Smooth muscle cell (in vitro differentiated cells): ENCODE results near the gene CPXM1. TPM values are rescaled to one million over a fixed set of nuclear protein-coding genes. Genes with fewer than 3 reads are reported as not detected.

ENCODE experiments used
- DNase-seq: peaks from one replicate; lab custom pipeline; 2025; ENCODE audit not compliant: unreplicated experiment; lab: John Stamatoyannopoulos, UW
- H2AFZ ChIP-seq: fragments of 200-600 bp; sonication (generic); 2 replicates; pipeline ENCODE4 v1.6.0; 2016; ENCODE audit warnings: antibody characterized with exemption, low read depth, mild to moderate bottlenecking
- H3F3A ChIP-seq: fragments of 200-600 bp; sonication (generic); 2 replicates; pipeline ENCODE4 v1.6.0; 2017; ENCODE audit warnings: antibody characterized with exemption, low read depth
- H3K27ac ChIP-seq: fragments of 200-600 bp; sonication (generic); 2 replicates; pipeline ENCODE4 v1.5.1; 2016; ENCODE audit warnings: low read depth, mild to moderate bottlenecking
- H3K27me3 ChIP-seq: fragments of 200-600 bp; sonication (generic); 2 replicates; pipeline ENCODE4 v1.6.1; 2016; ENCODE audit warnings: low read depth, mild to moderate bottlenecking
- H3K36me3 ChIP-seq: fragments of 200-600 bp; sonication (generic); 2 replicates; pipeline ENCODE4 v1.5.1; 2016; ENCODE audit warnings: low read depth
- H3K4me1 ChIP-seq: fragments of 200-600 bp; sonication (generic); 2 replicates; pipeline ENCODE4 v1.5.1; 2016; ENCODE audit warnings: low read depth
- H3K4me2 ChIP-seq: fragments of 200-600 bp; sonication (generic); 2 replicates; pipeline ENCODE4 v1.6.0; 2016; ENCODE audit warnings: mild to moderate bottlenecking
- H3K4me3 ChIP-seq: fragments of 200-600 bp; sonication (generic); 2 replicates; pipeline ENCODE4 v1.5.1; 2016; ENCODE audit warnings: mild to moderate bottlenecking
- H3K79me2 ChIP-seq: fragments of 200-600 bp; sonication (generic); 2 replicates; pipeline ENCODE4 v1.6.0; 2016; ENCODE audit warnings: low read depth, mild to moderate bottlenecking
- H3K9ac ChIP-seq: fragments of 200-600 bp; sonication (generic); 2 replicates; pipeline ENCODE4 v1.6.0; 2016; ENCODE audit warnings: low read depth
- H3K9me3 ChIP-seq: fragments of 200-600 bp; sonication (generic); replicated peaks from 2 replicates; pipeline ENCODE4 v1.5.1; 2016; ENCODE audit warnings: low read depth
- H4K20me1 ChIP-seq: fragments of 200-600 bp; sonication (generic); 2 replicates; pipeline ENCODE4 v1.6.0; 2016; ENCODE audit warnings: low read depth
- CTCF ChIP-seq: fragments of 200-600 bp; sonication (generic); IDR thresholded peaks from 2 replicates; pipeline ENCODE4 v1.5.1; 2017; ENCODE audit warnings: borderline replicate concordance, mild to moderate bottlenecking, antibody characterized with exemption; ENCODE audit not compliant: insufficient read depth, poor library complexity, severe bottlenecking
- WGBS: methylation state at CpG from one replicate; pipeline ENCODE4 v1.1.7; 2016; ENCODE audit warnings: low lambda C conversion rate; 5-methylcytosine and 5-hydroxymethylcytosine counted together
- polyA plus RNA-seq: library from polyadenylated mRNA; unstranded; fragments of >200 nt; fragmentation: Nextera tagmentation; extraction: Ambion mirVana; gene quantifications from 2 replicates; pipeline ENCODE4 v1.2.1, GENCODE V29; 2016
- total RNA-seq: library from RNA; depleted of rRNA; stranded (reverse); fragments of >200 nt; gene quantifications from 2 replicates; pipeline ENCODE4 v1.2.3, GENCODE V29; 2014

Gene CPXM1
- total and polyA plus RNA-seq, 2 experiments from 2014 or later = 40.2 to 99.3 TPM

GRCh38 chr20:2749343-2749950, 51.0 kb downstream of the CPXM1 start:
- Histone ChIP-seq H3K4me2 (no peak overlapping the region), H3K27me3 (peaks cover 94% of the 10 kb centered on the region), H3K27ac (no peak overlapping the region), H3K9me3 (no peaks in the 10 kb centered on the region), H4K20me1 (peaks cover 4% of the 10 kb centered on the region), H3K4me1 (peaks cover 7% of the 10 kb centered on the region), H3K36me3 (no peaks in the 10 kb centered on the region), H2AFZ (no peak overlapping the region), H3K79me2 (no peaks in the 10 kb centered on the region), H3K9ac (no peak overlapping the region), H3F3A (no peaks in the 10 kb centered on the region), H3K4me3 (no peak overlapping the region)
- 21% methylated on average over 28 of the region's 49 CpGs for whole genome bisulfite sequencing
- TF ChIP-seq CTCF = no peak
- no peak for DNase-seq

- Histone ChIP-seq H4K20me1 (peaks cover 4% of the 10 kb centered on the region), H3K9me3 (no peaks in the 10 kb centered on the region), H3K27me3 (peaks cover 88% of the 10 kb centered on the region)
These were observed 51.7 kb downstream of the CPXM1 start for GRCh38 chr20:2748551-2749342.

GRCh38 chr20:2747676-2748235, 52.7 kb downstream of the CPXM1 start:
- TF ChIP-seq CTCF = no peak
- H3K36me3 ChIP-seq = no peaks in the 10 kb centered on the region
- H3K9ac ChIP-seq = no peak overlapping the region
- H2AFZ ChIP-seq = no peak overlapping the region
- H3F3A ChIP-seq = no peaks in the 10 kb centered on the region
- no peak for DNase-seq
- H3K4me3 ChIP-seq = no peak overlapping the region
- H3K27ac ChIP-seq = no peak overlapping the region
- peaks cover 7% of the 10 kb centered on the region for H3K4me1 ChIP-seq
- WGBS = 87% methylated on average over 8 of the region's 8 CpGs
- H3K4me2 ChIP-seq = no peak overlapping the region
- no peaks in the 10 kb centered on the region for H3K9me3 ChIP-seq
- no peaks in the 10 kb centered on the region for H3K79me2 ChIP-seq
- H4K20me1 ChIP-seq = peaks cover 4% of the 10 kb centered on the region
- H3K27me3 ChIP-seq = peaks cover 78% of the 10 kb centered on the region

More at GRCh38 chr20:2748551-2749342, 51.7 kb downstream of the CPXM1 start:
- no peak overlapping the region for H3K4me2 ChIP-seq
- TF ChIP-seq CTCF = no peak
- H3K4me3 ChIP-seq = no peak overlapping the region
- no peaks in the 10 kb centered on the region for H3K79me2 ChIP-seq
- no peak overlapping the region for H3K9ac ChIP-seq
- no peak for DNase-seq
- no peaks in the 10 kb centered on the region for H3F3A ChIP-seq
- 28% methylated on average over 10 of the region's 10 CpGs for WGBS
- H3K36me3 ChIP-seq = no peaks in the 10 kb centered on the region
- H2AFZ ChIP-seq = no peak overlapping the region
- no peak overlapping the region for H3K27ac ChIP-seq
- H3K4me1 ChIP-seq = peaks cover 7% of the 10 kb centered on the region
